ENCODE data around the gene ASCC3. TPM values are rescaled to one million over a fixed set of nuclear protein-coding genes. Genes with fewer than 3 reads are reported as not detected.

The ASCC3 gene
- total RNA-seq, 1 experiment from 2014 or later, result 45.6 TPM

- no TSS peak for BruUV-seq (replicated peaks)
- intact Hi-C loops (cut with micrococcal nuclease; ENCODE audit: unreplicated experiment), result no loop called here
- no peak overlapping the region for H3K4me3 Mint-ChIP-seq (ENCODE audit: low read depth, unreplicated experiment)
- no peak for DNase-seq
- H3K27ac Mint-ChIP-seq (ENCODE audit: unreplicated experiment), result no peak overlapping the region
- H3K36me3 Mint-ChIP-seq (ENCODE audit: insufficient read depth, unreplicated experiment), result no peaks in the 10 kb centered on the region
- H3K27me3 Mint-ChIP-seq (ENCODE audit: unreplicated experiment), result no peaks in the 10 kb centered on the region
- H3K9me3 Mint-ChIP-seq (ENCODE audit: low read depth, unreplicated experiment), result no peaks in the 10 kb centered on the region
- H3K4me1 Mint-ChIP-seq (ENCODE audit: low read depth, unreplicated experiment), result peaks cover 2% of the 10 kb centered on the region
- CTCF ChIA-PET, result no interaction called here
- no peak for TF ChIP-seq CTCF (IDR thresholded peaks at IDR 0.05; ENCODE audit: unreplicated experiment)
These were observed 315.6 kb downstream of the ASCC3 start for GRCh38 chr6:100565439-100566104.

- no peak for TF ChIP-seq CTCF (IDR thresholded peaks at IDR 0.05; ENCODE audit: unreplicated experiment)
- CTCF ChIA-PET, result interaction anchor here (1.3 kb wide), 1 partner anchor 11 kb away, joined by 4 read pairs; no protein-coding TSS in a partner anchor
- Mint-ChIP-seq H3K4me1 (ENCODE audit: low read depth, unreplicated experiment) (peaks cover 5% of the 10 kb centered on the region), H3K27ac (ENCODE audit: unreplicated experiment) (no peak overlapping the region), H3K4me3 (ENCODE audit: low read depth, unreplicated experiment) (no peak overlapping the region), H3K9me3 (ENCODE audit: low read depth, unreplicated experiment) (no peaks in the 10 kb centered on the region), H3K36me3 (ENCODE audit: insufficient read depth, unreplicated experiment) (no peaks in the 10 kb centered on the region), H3K27me3 (ENCODE audit: unreplicated experiment) (no peaks in the 10 kb centered on the region)
- intact Hi-C loops (cut with micrococcal nuclease; ENCODE audit: unreplicated experiment), result loop anchor here (10.0 kb wide), 1 partner anchor 215 kb away; no protein-coding TSS in a partner anchor
- no peak for DNase-seq
- BruUV-seq (replicated peaks), result no TSS peak
These were observed 321.3 kb downstream of the ASCC3 start for GRCh38 chr6:100559859-100560258.

- no peak for TF ChIP-seq CTCF (IDR thresholded peaks at IDR 0.05; ENCODE audit: unreplicated experiment)
- BruUV-seq (replicated peaks), result no TSS peak
- no peaks in the 10 kb centered on the region for H3K27me3 Mint-ChIP-seq (ENCODE audit: unreplicated experiment)
- H3K9me3 Mint-ChIP-seq (ENCODE audit: low read depth, unreplicated experiment), result no peaks in the 10 kb centered on the region
- CTCF ChIA-PET, result no interaction called here
- H3K36me3 Mint-ChIP-seq (ENCODE audit: insufficient read depth, unreplicated experiment), result no peaks in the 10 kb centered on the region
- intact Hi-C loops (cut with micrococcal nuclease; ENCODE audit: unreplicated experiment), result loop anchor here (5.0 to 10.0 kb wide), 2 partner anchors 47 to 209 kb away; no protein-coding TSS in a partner anchor
- no peak overlapping the region for H3K27ac Mint-ChIP-seq (ENCODE audit: unreplicated experiment)
- peak; percentile 7 for DNase-seq
- H3K4me3 Mint-ChIP-seq (ENCODE audit: low read depth, unreplicated experiment), result no peak overlapping the region
- H3K4me1 Mint-ChIP-seq (ENCODE audit: low read depth, unreplicated experiment), result peaks cover 27% of the 10 kb centered on the region
These were observed 326.9 kb downstream of the ASCC3 start for GRCh38 chr6:100554228-100554627.

GRCh38 chr6:100553243-100553642 lies 327.9 kb downstream of the ASCC3 start:
- H3K36me3 Mint-ChIP-seq (ENCODE audit: insufficient read depth, unreplicated experiment), result no peaks in the 10 kb centered on the region
- CTCF ChIA-PET, result interaction anchor here (0.8 kb wide), 1 partner anchor 92 kb away, joined by 3 read pairs; no protein-coding TSS in a partner anchor
- H3K27me3 Mint-ChIP-seq (ENCODE audit: unreplicated experiment), result no peaks in the 10 kb centered on the region
- intact Hi-C loops (cut with micrococcal nuclease; ENCODE audit: unreplicated experiment), result loop anchor here (5.0 to 10.0 kb wide), 2 partner anchors 46 to 208 kb away; no protein-coding TSS in a partner anchor
- no peak overlapping the region for H3K4me3 Mint-ChIP-seq (ENCODE audit: low read depth, unreplicated experiment)
- BruUV-seq (replicated peaks), result no TSS peak
- H3K27ac Mint-ChIP-seq (ENCODE audit: unreplicated experiment), result peak overlapping the region; percentile 60
- no peaks in the 10 kb centered on the region for H3K9me3 Mint-ChIP-seq (ENCODE audit: low read depth, unreplicated experiment)
- H3K4me1 Mint-ChIP-seq (ENCODE audit: low read depth, unreplicated experiment), result peaks cover 35% of the 10 kb centered on the region
- TF ChIP-seq CTCF (IDR thresholded peaks at IDR 0.05; ENCODE audit: unreplicated experiment), result no peak
- no peak for DNase-seq
